HepG2 (cell line): ENCODE data around the gene ESPNL. TPM values are rescaled to one million over a fixed set of nuclear protein-coding genes. Genes with fewer than 3 reads are reported as not detected.

Experiments used
- ISL2 ChIP-seq: sonication (generic); formaldehyde crosslinking; IDR thresholded peaks from 2 replicates; pipeline ENCODE4 v1.5.0; 2020; ENCODE audit warnings: missing genetic modification reagents
- KDM1A ChIP-seq: IDR thresholded peaks from 2 replicates; pipeline ENCODE4 v1.6.1; 2016; ENCODE audit warnings: missing compliant biosample characterization
- MAFF ChIP-seq: IDR thresholded peaks from 2 replicates; pipeline ENCODE4 v1.6.1; 2011; ENCODE audit warnings: low read depth, low read length, improper control_type of control experiment
- MBNL3 ChIP-seq: fragments of 250-450 bp; sonication (Bioruptor Pico); conservative IDR thresholded peaks from 2 replicates; pipeline ENCODE4 v1.8.0; 2022; ENCODE audit warnings: mild to moderate bottlenecking, inconsistent platforms
- MTF1 ChIP-seq: sonication (generic); formaldehyde crosslinking; IDR thresholded peaks from 2 replicates; pipeline ENCODE4 v1.5.0; 2020; ENCODE audit warnings: missing genetic modification reagents
- ZNF225 ChIP-seq: sonication (generic); formaldehyde crosslinking; IDR thresholded peaks from 2 replicates; pipeline ENCODE4 v1.4.0; 2020; ENCODE audit warnings: mild to moderate bottlenecking, missing genetic modification reagents
- ZNF264 ChIP-seq: sonication (generic); formaldehyde crosslinking; IDR thresholded peaks from 2 replicates; pipeline ENCODE4 v1.4.0; 2020; ENCODE audit warnings: missing genetic modification reagents
- ZNF326 ChIP-seq: sonication (generic); formaldehyde crosslinking; IDR thresholded peaks from 2 replicates; pipeline ENCODE4 v1.4.0; 2020; ENCODE audit warnings: missing genetic modification reagents, borderline replicate concordance
- ZNF44 ChIP-seq: sonication (generic); formaldehyde crosslinking; IDR thresholded peaks from 2 replicates; pipeline ENCODE4 v1.5.1; 2020; ENCODE audit warnings: mild to moderate bottlenecking, missing genetic modification reagents
- ZNF644 ChIP-seq: IDR thresholded peaks from 2 replicates; pipeline ENCODE4 v1.6.1; 2016; ENCODE audit warnings: low read depth
- ZNF678 ChIP-seq: sonication (generic); formaldehyde crosslinking; IDR thresholded peaks from 2 replicates; pipeline ENCODE4 v1.4.0; 2020; ENCODE audit warnings: mild to moderate bottlenecking, missing genetic modification reagents
- ZNF746 ChIP-seq: sonication (generic); formaldehyde crosslinking; IDR thresholded peaks from 2 replicates; pipeline ENCODE4 v1.8.0; 2022; ENCODE audit warnings: mild to moderate bottlenecking, missing genetic modification reagents
- ZNF883 ChIP-seq: sonication (generic); formaldehyde crosslinking; IDR thresholded peaks from 2 replicates; pipeline ENCODE4 v1.5.1; 2020; ENCODE audit warnings: mild to moderate bottlenecking, missing genetic modification reagents; ENCODE audit errors: not compliant biosample characterization
- ZSCAN12 ChIP-seq: sonication (generic); formaldehyde crosslinking; IDR thresholded peaks from 2 replicates; pipeline ENCODE4 v1.9.0; 2021; ENCODE audit warnings: mild to moderate bottlenecking, missing genetic modification reagents
- polyA plus RNA-seq, 8 experiments: library from polyadenylated mRNA; depleted of rRNA in 3 of 8; stranded (reverse) in 7 of 8; unstranded in 1 of 8; fragments of >200 nt; fragmentation: Illumina TruSeq in 4 of 8; extraction: Trizol in 4 of 8; gene quantifications; 2 replicates each; pipeline versions ENCODE4 v1.2.1 to v1.2.3, GENCODE V29; 2011 to 2016; ENCODE audit warnings: low read depth in 4 of 8, missing spikeins in 1 of 8, mixed read lengths in 1 of 8; ENCODE audit not compliant: insufficient read depth in 1 of 8
- total RNA-seq, 5 experiments: library from RNA; depleted of rRNA; stranded (reverse); fragments of >200 nt; fragmentation: Illumina TruSeq; extraction: Trizol; gene quantifications; 2 replicates each; pipeline ENCODE4 v1.2.3, GENCODE V29; 2016; ENCODE audit warnings: low read depth in 1 of 5
- TF ChIP-seq, protein P1 (sequence below): sonication (generic); formaldehyde crosslinking; IDR thresholded peaks from 2 replicates; pipeline ENCODE4 v1.4.0; 2020; ENCODE audit warnings: missing genetic modification reagents, borderline replicate concordance
- TF ChIP-seq, protein P2 (sequence below): sonication (generic); formaldehyde crosslinking; IDR thresholded peaks from 2 replicates; pipeline ENCODE4 v1.5.1; 2020; ENCODE audit warnings: missing genetic modification reagents, mild to moderate bottlenecking, borderline replicate concordance
- TF ChIP-seq, protein P3 (sequence below): IDR thresholded peaks from 2 replicates; pipeline ENCODE4 v1.6.1; 2018; ENCODE audit warnings: missing genetic modification reagents
- TF ChIP-seq, protein P4 (sequence below): sonication (generic); formaldehyde crosslinking; IDR thresholded peaks from 2 replicates; pipeline ENCODE4 v1.5.1; 2020; ENCODE audit warnings: mild to moderate bottlenecking, missing genetic modification reagents
- TF ChIP-seq, protein P5 (sequence below): sonication (generic); formaldehyde crosslinking; IDR thresholded peaks from 2 replicates; pipeline ENCODE4 v1.5.1; 2020; ENCODE audit warnings: mild to moderate bottlenecking, missing genetic modification reagents, moderate library complexity

ESPNL gene
- total and polyA plus RNA-seq, 2 of the 13 experiments (the other 11 are each of a cell fraction or from before 2014, with no cell fraction given), result 0.45 to 0.80 TPM

DNA sequence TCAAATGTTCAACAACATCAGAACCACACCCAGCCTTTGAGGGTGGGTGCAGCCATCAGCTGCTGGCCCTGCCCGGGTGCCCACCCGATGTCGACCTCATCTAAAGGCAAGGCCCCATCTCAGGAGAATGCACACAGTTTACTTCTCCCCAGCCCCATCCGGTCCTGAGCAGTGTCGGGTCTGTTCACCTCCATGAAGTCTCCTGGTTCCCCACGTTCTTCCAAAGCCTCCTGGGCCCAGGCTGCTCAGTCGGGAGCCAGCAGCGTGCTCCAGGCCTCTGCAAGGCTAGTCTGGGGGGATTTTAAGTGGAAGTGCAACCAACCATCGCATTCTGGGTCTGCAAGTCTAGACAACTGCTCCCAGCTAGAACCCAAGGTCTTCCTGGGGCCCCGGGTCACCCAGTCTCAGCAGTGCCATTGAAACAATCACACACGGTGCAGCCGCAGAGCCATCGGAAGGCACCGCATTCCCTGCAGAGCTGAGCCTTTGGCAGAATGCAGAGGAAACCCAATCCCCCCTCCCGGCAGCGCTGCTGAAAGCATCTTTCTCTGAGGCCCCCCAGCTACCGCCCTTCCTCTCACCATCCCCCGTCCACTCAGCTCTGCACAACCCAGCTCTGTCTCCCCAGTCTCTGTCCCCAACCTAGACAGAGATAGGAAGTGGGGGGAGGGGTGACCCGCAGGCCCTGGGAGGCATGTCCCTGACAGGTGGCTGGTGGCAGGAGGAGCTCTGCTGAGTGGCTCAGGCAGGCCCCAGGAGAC is 8.5 kb downstream of the ESPNL start (continued):
- TF ChIP-seq, protein P1, sequence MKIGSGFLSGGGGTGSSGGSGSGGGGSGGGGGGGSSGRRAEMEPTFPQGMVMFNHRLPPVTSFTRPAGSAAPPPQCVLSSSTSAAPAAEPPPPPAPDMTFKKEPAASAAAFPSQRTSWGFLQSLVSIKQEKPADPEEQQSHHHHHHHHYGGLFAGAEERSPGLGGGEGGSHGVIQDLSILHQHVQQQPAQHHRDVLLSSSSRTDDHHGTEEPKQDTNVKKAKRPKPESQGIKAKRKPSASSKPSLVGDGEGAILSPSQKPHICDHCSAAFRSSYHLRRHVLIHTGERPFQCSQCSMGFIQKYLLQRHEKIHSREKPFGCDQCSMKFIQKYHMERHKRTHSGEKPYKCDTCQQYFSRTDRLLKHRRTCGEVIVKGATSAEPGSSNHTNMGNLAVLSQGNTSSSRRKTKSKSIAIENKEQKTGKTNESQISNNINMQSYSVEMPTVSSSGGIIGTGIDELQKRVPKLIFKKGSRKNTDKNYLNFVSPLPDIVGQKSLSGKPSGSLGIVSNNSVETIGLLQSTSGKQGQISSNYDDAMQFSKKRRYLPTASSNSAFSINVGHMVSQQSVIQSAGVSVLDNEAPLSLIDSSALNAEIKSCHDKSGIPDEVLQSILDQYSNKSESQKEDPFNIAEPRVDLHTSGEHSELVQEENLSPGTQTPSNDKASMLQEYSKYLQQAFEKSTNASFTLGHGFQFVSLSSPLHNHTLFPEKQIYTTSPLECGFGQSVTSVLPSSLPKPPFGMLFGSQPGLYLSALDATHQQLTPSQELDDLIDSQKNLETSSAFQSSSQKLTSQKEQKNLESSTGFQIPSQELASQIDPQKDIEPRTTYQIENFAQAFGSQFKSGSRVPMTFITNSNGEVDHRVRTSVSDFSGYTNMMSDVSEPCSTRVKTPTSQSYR (CRISPR knock-in tag), result peak; percentile 97
- no peak for TF ChIP-seq KDM1A (CRISPR knock-in tag)
- TF ChIP-seq ZNF644 (CRISPR knock-in tag), result no peak
- TF ChIP-seq, protein P2, sequence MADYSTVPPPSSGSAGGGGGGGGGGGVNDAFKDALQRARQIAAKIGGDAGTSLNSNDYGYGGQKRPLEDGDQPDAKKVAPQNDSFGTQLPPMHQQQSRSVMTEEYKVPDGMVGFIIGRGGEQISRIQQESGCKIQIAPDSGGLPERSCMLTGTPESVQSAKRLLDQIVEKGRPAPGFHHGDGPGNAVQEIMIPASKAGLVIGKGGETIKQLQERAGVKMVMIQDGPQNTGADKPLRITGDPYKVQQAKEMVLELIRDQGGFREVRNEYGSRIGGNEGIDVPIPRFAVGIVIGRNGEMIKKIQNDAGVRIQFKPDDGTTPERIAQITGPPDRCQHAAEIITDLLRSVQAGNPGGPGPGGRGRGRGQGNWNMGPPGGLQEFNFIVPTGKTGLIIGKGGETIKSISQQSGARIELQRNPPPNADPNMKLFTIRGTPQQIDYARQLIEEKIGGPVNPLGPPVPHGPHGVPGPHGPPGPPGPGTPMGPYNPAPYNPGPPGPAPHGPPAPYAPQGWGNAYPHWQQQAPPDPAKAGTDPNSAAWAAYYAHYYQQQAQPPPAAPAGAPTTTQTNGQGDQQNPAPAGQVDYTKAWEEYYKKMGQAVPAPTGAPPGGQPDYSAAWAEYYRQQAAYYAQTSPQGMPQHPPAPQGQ (CRISPR knock-in tag), result no peak
- TF ChIP-seq, protein P3, sequence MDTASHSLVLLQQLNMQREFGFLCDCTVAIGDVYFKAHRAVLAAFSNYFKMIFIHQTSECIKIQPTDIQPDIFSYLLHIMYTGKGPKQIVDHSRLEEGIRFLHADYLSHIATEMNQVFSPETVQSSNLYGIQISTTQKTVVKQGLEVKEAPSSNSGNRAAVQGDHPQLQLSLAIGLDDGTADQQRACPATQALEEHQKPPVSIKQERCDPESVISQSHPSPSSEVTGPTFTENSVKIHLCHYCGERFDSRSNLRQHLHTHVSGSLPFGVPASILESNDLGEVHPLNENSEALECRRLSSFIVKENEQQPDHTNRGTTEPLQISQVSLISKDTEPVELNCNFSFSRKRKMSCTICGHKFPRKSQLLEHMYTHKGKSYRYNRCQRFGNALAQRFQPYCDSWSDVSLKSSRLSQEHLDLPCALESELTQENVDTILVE (CRISPR knock-in tag), result no peak
- TF ChIP-seq ZNF44 (CRISPR knock-in tag), result no peak
- 0 out of 2 replicates have a peak, but pooled peaks have one; percentile 43 for TF ChIP-seq ISL2 (CRISPR knock-in tag)
- no peak for TF ChIP-seq ZNF883 (CRISPR knock-in tag)
- no peak for TF ChIP-seq ZNF678 (CRISPR knock-in tag)
- TF ChIP-seq ZSCAN12 (CRISPR knock-in tag), result no peak
- no peak for TF ChIP-seq ZNF746 (CRISPR knock-in tag)
- TF ChIP-seq MBNL3 (CRISPR knock-in tag), result no peak
- TF ChIP-seq MAFF, result no peak
- TF ChIP-seq, protein P4, sequence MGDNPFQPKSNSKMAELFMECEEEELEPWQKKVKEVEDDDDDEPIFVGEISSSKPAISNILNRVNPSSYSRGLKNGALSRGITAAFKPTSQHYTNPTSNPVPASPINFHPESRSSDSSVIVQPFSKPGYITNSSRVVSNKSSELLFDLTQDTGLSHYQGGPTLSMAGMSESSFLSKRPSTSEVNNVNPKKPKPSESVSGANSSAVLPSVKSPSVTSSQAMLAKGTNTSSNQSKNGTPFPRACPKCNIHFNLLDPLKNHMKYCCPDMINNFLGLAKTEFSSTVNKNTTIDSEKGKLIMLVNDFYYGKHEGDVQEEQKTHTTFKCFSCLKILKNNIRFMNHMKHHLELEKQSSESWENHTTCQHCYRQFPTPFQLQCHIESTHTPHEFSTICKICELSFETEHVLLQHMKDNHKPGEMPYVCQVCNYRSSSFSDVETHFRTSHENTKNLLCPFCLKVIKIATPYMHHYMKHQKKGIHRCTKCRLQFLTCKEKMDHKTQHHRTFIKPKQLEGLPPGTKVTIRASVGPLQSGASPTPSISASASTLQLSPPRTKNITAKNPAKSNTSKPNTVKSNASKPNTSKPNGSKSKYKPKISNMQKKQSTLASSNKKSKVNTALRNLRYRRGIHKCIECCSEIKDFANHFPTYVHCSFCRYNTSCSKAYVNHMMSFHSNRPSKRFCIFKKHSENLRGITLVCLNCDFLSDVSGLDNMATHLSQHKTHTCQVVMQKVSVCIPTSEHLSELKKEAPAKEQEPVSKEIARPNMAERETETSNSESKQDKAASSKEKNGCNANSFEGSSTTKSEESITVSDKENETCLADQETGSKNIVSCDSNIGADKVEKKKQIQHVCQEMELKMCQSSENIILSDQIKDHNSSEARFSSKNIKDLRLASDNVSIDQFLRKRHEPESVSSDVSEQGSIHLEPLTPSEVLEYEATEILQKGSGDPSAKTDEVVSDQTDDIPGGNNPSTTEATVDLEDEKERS (CRISPR knock-in tag), result 0 out of 2 replicates have a peak, but pooled peaks have one; percentile 52
- no peak for TF ChIP-seq MTF1
- no peak for TF ChIP-seq ZNF264
- TF ChIP-seq, protein P5, sequence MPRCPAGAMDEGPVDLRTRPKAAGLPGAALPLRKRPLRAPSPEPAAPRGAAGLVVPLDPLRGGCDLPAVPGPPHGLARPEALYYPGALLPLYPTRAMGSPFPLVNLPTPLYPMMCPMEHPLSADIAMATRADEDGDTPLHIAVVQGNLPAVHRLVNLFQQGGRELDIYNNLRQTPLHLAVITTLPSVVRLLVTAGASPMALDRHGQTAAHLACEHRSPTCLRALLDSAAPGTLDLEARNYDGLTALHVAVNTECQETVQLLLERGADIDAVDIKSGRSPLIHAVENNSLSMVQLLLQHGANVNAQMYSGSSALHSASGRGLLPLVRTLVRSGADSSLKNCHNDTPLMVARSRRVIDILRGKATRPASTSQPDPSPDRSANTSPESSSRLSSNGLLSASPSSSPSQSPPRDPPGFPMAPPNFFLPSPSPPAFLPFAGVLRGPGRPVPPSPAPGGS (CRISPR knock-in tag), result no peak
- TF ChIP-seq ZNF225, result peak; percentile 58; the same call in 1 of the 2 replicates
- TF ChIP-seq ZNF326 (CRISPR knock-in tag), result no peak
